H1 (cell line): ENCODE data around the gene NEK11.

Experiments
- CEBPB ChIP-seq: IDR thresholded peaks from 2 replicates; pipeline ENCODE4 v1.6.1; 2012; ENCODE audit warnings: low read depth, low read length
- EP300 ChIP-seq, 2 experiments: IDR thresholded peaks; 1 replicate in 1 of 2; 2 replicates in 1 of 2; pipeline ENCODE4 v1.6.1; 2011 to 2012; ENCODE audit warnings: low read depth in 2 of 2, low read length in 2 of 2, mild to moderate bottlenecking in 2 of 2, borderline replicate concordance in 1 of 2, inconsistent platforms in 1 of 2, moderate library complexity in 1 of 2
- GABPA ChIP-seq: IDR thresholded peaks from 2 replicates; pipeline ENCODE4 v1.6.1; 2011; ENCODE audit warnings: mild to moderate bottlenecking, low read length, moderate library complexity, borderline replicate concordance; ENCODE audit not compliant: insufficient read depth
- POLR2A ChIP-seq, 2 experiments: IDR thresholded peaks; 1 replicate in 1 of 2; 2 replicates in 1 of 2; pipeline ENCODE4 v1.6.1; 2011; ENCODE audit warnings: low read depth in 2 of 2, low read length in 2 of 2, mild to moderate bottlenecking in 2 of 2; ENCODE audit errors: control extremely low read depth in 1 of 2
- POLR2AphosphoS5 ChIP-seq: IDR thresholded peaks from 2 replicates; pipeline ENCODE4 v1.6.1; 2011; ENCODE audit warnings: low read depth, low read length
- SUZ12 ChIP-seq: fragments of 200-600 bp; sonication (generic); IDR thresholded peaks from 2 replicates; pipeline ENCODE4 v1.6.1; 2012; ENCODE audit warnings: mild to moderate bottlenecking, inconsistent platforms, low read length, moderate library complexity, mixed read lengths
- TAF1 ChIP-seq: IDR thresholded peaks from 2 replicates; pipeline ENCODE4 v1.6.1; 2011; ENCODE audit warnings: mild to moderate bottlenecking, low read depth, low read length
- USF2 ChIP-seq: IDR thresholded peaks from 2 replicates; pipeline ENCODE4 v1.6.1; 2011; ENCODE audit warnings: low read length, improper control_type of control experiment

- TF ChIP-seq POLR2A (IDR thresholded peaks at IDR 0.05; ENCODE audit: control extremely low read depth in 1 of 2, low read depth in 2 of 2, low read length in 2 of 2), result no peak
- TF ChIP-seq USF2, result no peak
- no peak for TF ChIP-seq GABPA
- no peak for TF ChIP-seq CEBPB
- no peak for TF ChIP-seq TAF1
- TF ChIP-seq SUZ12, result no peak
- no peak for TF ChIP-seq EP300 (IDR thresholded peaks at IDR 0.05; ENCODE audit: borderline replicate concordance in 1 of 2, low read depth in 2 of 2, low read length in 2 of 2)
- no peak for TF ChIP-seq POLR2AphosphoS5
Measured at GRCh38 chr3:131282967-131283366, 256.3 kb downstream of the NEK11 start.
